GM12872 (cell line): ENCODE results near the gene IL1R1.

Experiments used
- TF ChIP-seq, protein P1 (sequence below): IDR thresholded peaks from 3 replicates; pipeline ENCODE4 v1.5.1; 2011; ENCODE audit warnings: low read depth, mild to moderate bottlenecking, low read length, moderate library complexity; ENCODE audit not compliant: insufficient read depth

IL1R1 gene

DNA sequence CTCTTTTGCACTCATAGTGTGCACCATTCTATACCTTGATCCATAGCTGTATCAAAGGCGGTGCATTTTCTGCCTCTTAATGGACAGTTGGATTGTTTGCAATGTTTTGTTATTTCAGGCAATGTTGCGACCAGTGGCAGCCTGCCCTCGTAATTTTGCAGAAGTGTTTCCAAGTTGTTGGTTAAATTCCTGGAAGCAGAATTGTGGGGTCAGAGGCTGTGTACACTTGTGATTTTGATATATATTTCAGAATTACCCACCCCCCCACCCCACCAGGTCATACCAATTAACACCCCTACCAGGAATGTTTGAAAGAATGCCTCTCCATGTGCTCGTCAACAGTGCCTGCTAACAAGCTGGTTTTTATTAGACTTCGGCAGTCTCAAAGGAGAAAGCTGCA is 32.4 kb upstream of the IL1R1 start:
- TF ChIP-seq, protein P1, sequence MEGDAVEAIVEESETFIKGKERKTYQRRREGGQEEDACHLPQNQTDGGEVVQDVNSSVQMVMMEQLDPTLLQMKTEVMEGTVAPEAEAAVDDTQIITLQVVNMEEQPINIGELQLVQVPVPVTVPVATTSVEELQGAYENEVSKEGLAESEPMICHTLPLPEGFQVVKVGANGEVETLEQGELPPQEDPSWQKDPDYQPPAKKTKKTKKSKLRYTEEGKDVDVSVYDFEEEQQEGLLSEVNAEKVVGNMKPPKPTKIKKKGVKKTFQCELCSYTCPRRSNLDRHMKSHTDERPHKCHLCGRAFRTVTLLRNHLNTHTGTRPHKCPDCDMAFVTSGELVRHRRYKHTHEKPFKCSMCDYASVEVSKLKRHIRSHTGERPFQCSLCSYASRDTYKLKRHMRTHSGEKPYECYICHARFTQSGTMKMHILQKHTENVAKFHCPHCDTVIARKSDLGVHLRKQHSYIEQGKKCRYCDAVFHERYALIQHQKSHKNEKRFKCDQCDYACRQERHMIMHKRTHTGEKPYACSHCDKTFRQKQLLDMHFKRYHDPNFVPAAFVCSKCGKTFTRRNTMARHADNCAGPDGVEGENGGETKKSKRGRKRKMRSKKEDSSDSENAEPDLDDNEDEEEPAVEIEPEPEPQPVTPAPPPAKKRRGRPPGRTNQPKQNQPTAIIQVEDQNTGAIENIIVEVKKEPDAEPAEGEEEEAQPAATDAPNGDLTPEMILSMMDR = no peak

DNA sequence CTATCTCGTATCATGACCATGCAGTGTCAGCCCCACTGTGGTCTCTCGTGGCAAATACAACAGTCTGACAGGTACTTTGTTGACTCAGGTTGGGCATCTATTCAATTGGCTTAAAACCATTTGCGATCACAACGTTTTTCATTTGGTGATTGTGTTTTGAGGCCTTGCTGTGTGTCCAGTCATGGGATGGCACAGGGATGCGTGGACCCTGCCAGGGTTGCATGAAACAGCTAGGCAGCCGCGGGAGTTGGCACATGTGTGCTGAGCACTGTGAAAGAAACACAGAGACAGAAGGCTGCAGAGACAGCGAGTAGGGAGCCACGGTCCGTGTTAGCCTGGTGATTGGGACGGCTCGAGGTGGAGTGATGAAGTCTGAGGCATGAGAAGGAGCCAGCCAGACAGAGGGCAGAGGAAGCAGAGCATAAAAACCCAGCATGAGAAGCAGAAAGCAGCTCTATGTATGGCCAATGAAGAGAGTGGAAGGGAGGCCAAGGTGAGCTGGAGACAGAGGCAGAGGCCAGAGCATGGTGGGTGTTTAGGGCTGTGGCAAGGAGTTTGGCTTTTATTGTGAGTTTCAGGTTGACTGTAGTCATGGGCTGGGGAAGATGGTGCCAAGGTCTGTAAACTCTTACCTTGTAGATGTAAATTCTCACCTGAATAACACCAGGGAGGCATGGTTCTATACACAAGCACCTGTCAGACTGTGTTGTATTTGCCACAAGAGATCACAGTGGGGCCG is 31.8 kb upstream of the IL1R1 start:
- TF ChIP-seq, protein P1 = no peak

DNA sequence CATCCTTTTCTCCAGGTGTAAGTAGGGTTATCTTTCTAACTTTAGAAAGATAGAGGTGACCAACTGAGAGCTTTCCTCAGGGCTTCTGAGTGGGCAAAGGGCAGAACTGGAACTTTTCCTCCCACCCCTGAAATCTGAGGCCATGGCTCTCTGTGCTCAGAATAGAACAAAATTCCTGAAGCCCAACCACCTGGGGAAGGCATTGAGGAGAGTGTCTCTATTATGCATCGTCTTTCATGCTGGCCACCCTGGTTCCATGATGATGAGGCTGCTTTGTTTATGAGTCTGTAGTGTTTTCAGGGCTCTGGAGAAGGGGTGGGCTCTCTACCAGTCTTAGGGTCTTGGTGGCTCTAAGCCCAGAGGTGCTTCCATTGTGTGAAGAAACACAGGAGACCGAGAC is 30.7 kb upstream of the IL1R1 start:
- TF ChIP-seq, protein P1 = no peak

DNA sequence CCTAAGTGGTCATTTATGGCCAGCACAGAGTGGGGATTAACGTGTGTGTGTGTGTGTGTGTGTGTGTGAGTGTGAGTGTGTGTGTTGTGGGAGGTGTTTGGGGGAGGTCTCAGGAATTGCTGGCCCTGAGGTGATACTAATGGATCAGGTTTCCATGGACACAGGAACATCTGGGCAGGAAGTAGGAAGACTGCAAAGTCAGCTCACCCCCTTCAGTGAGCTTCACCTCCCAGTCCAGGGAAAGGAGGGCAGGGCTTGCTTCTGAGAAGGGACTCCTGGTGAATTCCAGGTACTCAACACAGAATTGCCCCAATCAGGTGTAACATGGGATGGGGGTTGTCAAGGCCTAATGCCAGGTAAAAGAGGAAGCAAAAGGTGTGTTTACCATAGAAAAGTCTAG is 30.3 kb upstream of the IL1R1 start:
- TF ChIP-seq, protein P1 = no peak

DNA sequence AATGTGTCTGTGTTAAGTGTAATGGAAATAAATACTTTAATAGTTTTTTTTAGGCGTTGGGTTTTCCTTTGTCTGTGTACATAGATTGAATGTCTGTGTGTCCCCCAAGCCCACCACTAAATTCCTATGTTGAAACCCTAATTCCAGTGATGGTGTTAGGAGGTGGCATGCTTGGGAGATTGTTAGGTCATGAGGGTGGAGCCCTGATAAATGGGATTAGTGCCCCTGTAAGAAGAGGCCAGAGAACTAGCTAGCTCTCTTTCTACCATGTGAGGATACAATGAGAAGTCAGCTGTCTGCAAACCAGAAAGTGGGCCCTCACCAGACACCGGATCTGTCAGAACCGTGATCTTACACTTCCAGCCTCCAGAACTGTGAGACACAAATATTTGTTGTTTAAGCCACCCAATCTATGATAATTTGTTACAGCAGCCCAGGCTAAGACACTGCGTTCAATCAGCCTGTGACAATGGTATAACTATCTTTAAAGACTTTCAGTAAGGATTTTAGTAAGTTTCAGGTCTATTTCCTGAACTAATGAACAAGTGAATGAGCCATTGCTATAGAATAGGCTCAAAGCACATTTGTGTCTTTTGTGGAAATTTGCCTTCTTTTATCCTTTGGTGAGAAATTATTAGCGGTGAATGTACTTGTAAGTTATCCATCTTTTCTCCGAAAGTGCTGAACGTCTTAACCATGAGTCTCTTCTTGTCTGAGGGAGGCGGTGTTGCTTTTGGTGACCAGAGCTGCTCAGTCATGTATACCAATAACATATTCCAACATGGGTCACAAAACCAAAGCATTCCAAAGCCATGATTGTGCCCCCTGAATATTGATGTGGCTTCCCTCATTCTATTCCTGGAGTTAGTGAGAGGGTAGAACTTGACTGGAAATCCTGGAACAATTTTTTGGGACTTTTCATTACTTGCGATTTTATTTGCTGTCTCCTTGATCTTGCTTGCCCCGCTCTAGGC is 29.6 kb upstream of the IL1R1 start:
- TF ChIP-seq, protein P1 = no peak

DNA sequence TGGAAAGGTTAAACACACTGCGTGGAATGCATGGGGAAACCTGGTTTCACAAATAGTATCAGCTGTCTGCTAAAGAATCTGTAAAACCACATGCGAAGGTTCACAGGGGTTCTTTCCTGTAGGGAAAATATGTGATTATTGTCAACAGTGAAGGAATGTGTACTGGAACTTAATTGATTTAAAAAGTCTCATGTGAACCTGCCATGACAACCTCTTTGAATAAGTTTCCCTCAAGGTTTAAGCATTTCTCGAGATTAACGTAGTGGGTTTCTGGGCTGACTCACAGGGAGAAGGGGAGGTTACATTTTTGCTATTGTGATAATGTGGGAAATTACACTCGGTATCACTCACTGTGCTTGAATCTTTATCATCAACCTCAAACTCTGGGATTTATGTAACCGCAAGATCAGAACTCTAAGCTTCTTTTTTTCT is 28.2 kb upstream of the IL1R1 start:
- TF ChIP-seq, protein P1 = no peak

DNA sequence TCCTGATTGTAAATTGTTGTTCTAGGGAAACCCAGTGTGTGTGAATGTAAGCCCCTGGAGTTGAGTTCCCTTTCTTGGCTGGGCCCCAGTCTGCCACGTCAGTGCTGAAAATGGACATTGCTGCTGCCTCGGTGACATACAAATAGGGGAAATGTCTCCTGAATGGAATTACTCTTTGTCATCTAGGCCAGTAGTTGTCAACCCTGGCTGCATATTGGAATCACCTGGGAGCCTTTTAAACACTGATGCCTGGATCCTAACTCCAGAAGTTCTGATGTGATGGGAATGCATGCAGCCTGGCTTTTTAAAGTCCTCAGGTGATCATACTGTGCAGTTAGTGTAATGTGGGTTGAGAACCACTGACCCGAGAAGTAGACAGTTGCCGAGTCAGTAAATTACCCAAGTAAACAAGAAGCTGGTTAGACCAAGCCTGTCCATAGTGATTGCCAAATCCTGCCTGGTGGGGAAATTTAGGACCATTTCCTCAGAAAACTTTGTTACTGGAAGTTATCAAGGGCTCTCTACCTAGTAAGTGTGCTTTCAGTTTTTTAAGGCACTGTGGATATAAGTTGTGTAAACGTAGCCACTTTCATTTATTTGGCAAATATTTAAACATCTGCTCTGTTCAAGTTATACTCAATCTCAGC is 27.6 kb upstream of the IL1R1 start:
- TF ChIP-seq, protein P1 = no peak
